Activated CD4-positive, alpha-beta T cell treated with anti-CD3 and anti-CD28 coated beads for 36 hours (primary cell): ENCODE measurements around the gene COL11A1. TPM values are rescaled to one million over a fixed set of nuclear protein-coding genes. Genes with fewer than 3 reads are reported as not detected.
A peak's percentile ranks its signal among the peaks of the same experiment; 100 is the strongest.

Source experiments
- ATAC-seq: fragments of 200-7000 bp; cut with Tn5 transposase; one replicate; pipeline ENCODE4 v1.10.0; 2021; ENCODE audit warnings: mild to moderate bottlenecking, moderate library complexity
- CTCF ChIA-PET: fragments of 350-600 bp; sonication (Branson Sonifier 250); formaldehyde crosslinking; loops from one replicate; lab custom pipeline; 2021; ENCODE audit warnings: antibody characterized with exemption; lab: Charles Lee
- POLR2A ChIA-PET: fragments of 350-600 bp; sonication (Branson Sonifier 250); formaldehyde crosslinking; loops from one replicate; lab custom pipeline; 2021; ENCODE audit warnings: antibody characterized with exemption, inconsistent platforms; lab: Charles Lee
- DNase-seq: peaks from one replicate; pipeline ENCODE4 v3.0.0-alpha.2; 2020
- H3K27ac Mint-ChIP-seq: one replicate; pipeline ENCODE4 v1.8.0; 2021; ENCODE audit warnings: mixed read lengths
- H3K27me3 Mint-ChIP-seq: one replicate; pipeline ENCODE4 v1.8.0; 2021; ENCODE audit warnings: mixed read lengths
- H3K36me3 Mint-ChIP-seq: one replicate; pipeline ENCODE4 v1.8.0; 2021; ENCODE audit warnings: low read depth, mixed read lengths
- H3K4me1 Mint-ChIP-seq: one replicate; pipeline ENCODE4 v1.8.0; 2021; ENCODE audit warnings: mixed read lengths
- H3K4me3 Mint-ChIP-seq: one replicate; pipeline ENCODE4 v1.8.0; 2021; ENCODE audit warnings: mild to moderate bottlenecking, moderate library complexity, mixed read lengths
- H3K9me3 Mint-ChIP-seq: one replicate; pipeline ENCODE4 v1.8.0; 2021; ENCODE audit warnings: low read depth, mixed read lengths
- intact Hi-C, 2 experiments: fragments of 100-400 bp; cut with DNase I in 1 of 2; cut with micrococcal nuclease in 1 of 2; formaldehyde crosslinking; loops; one replicate each; pipeline versions ENCODE4 v1.14.2 to v1.15.1; 2022 to 2024; cut with DNase I, micrococcal nuclease
- total RNA-seq, 2 experiments: library from RNA; stranded (reverse); gene quantifications; one replicate each; pipeline ENCODE4 v1.2.3, GENCODE V29; 2021

Gene COL11A1
- total RNA-seq, 2 experiments from 2014 or later = not detected

GRCh38 chr1:103112546-103112945, 4.2 kb upstream of the COL11A1 start:
- Mint-ChIP-seq H3K4me1 (no peaks in the 10 kb centered on the region), H3K4me3 (no peak overlapping the region), H3K27ac (no peak overlapping the region), H3K27me3 (peaks cover 10% of the 10 kb centered on the region), H3K9me3 (no peaks in the 10 kb centered on the region), H3K36me3 (no peaks in the 10 kb centered on the region)
- DNase-seq (no peak), ATAC-seq (no peak)
- ChIA-PET POLR2A (no interaction called here), CTCF (no interaction called here)
- intact Hi-C loops = no loop called here

- intact Hi-C loops = no loop called here
- H3K27ac Mint-ChIP-seq = no peak overlapping the region
- H3K27me3 Mint-ChIP-seq = peaks cover 12% of the 10 kb centered on the region
- H3K4me1 Mint-ChIP-seq = no peaks in the 10 kb centered on the region
- no peaks in the 10 kb centered on the region for H3K36me3 Mint-ChIP-seq
- ChIA-PET CTCF (no interaction called here), POLR2A (no interaction called here)
- DNase-seq = no peak
- no peaks in the 10 kb centered on the region for H3K9me3 Mint-ChIP-seq
- ATAC-seq = no peak
- no peak overlapping the region for H3K4me3 Mint-ChIP-seq
Observed at GRCh38 chr1:103111926-103112325, 3.6 kb upstream of the COL11A1 start.

GRCh38 chr1:103110701-103111100, 2.4 kb upstream of the COL11A1 start:
- Mint-ChIP-seq H3K9me3 (no peaks in the 10 kb centered on the region), H3K27ac (no peak overlapping the region), H3K27me3 (peaks cover 18% of the 10 kb centered on the region), H3K4me3 (no peak overlapping the region), H3K4me1 (peaks cover 7% of the 10 kb centered on the region), H3K36me3 (no peaks in the 10 kb centered on the region)
- ChIA-PET CTCF (no interaction called here), POLR2A (no interaction called here)
- intact Hi-C loops = no loop called here
- ATAC-seq (no peak), DNase-seq (no peak)

GRCh38 chr1:103109311-103109920, 1.1 kb upstream of the COL11A1 start:
- POLR2A ChIA-PET = no interaction called here

GRCh38 chr1:103107741-103108375, 464 bp downstream of the COL11A1 start:
- ChIA-PET CTCF (no interaction called here), POLR2A (no interaction called here)
- no peak overlapping the region for H3K4me3 Mint-ChIP-seq
- peaks cover 7% of the 10 kb centered on the region for H3K4me1 Mint-ChIP-seq
- no peaks in the 10 kb centered on the region for H3K9me3 Mint-ChIP-seq
- no peak for ATAC-seq
- no peak overlapping the region for H3K27ac Mint-ChIP-seq
- H3K36me3 Mint-ChIP-seq = no peaks in the 10 kb centered on the region
- H3K27me3 Mint-ChIP-seq = peaks cover 18% of the 10 kb centered on the region
- intact Hi-C loops = no loop called here
- no peak for DNase-seq

More at GRCh38 chr1:103109311-103109920, 1.1 kb upstream of the COL11A1 start:
- H3K36me3 Mint-ChIP-seq = no peaks in the 10 kb centered on the region
- no peak overlapping the region for H3K4me3 Mint-ChIP-seq
- H3K27me3 Mint-ChIP-seq = peaks cover 18% of the 10 kb centered on the region
- intact Hi-C loops = no loop called here
- no peaks in the 10 kb centered on the region for H3K9me3 Mint-ChIP-seq
- no peak overlapping the region for H3K27ac Mint-ChIP-seq
- ATAC-seq = no peak
- CTCF ChIA-PET = no interaction called here
- no peak for DNase-seq
- peaks cover 7% of the 10 kb centered on the region for H3K4me1 Mint-ChIP-seq

DNA sequence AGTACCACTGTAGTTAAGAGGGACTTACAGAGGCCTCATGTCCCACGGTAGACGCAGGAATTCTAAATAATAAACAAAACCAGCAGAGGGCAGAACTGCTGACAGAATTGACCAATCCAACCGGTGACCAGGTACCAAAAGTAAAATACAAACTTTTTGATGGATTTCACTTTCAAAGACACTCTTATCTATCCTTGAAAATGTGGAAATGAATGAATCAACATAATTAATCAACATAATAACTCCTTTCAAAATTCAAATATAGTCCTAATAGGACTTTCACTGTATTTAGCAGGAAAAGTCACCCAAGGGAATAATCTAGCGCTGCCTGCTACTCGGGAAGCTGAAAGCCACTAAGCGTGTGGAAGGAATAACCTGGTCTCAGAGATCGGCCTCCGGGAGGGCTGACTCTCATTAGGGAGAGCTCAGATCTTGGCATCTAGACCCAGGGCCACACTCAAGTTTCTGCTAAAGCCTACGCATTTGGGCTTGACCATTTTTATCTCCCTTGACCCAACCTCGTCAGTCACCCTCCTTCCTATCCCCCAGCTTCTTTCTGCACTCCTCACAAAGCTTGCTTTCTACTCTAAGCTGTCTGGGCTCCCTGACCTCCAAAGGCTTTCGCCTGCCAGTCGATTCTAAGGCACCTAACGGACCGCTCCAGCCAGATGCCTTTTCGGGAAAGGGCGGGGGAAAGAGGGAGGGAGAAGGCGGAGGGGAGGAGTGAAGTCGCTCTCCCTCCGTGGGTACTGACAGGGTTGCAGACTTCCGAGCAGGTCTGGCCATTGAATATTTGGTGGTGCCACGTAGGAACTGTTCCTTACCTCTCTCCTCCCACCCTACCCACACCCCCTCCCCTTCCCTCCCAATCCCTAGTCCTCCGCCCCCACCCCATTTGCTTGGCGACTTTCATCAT, 1.6 kb downstream of the COL11A1 start:
- ATAC-seq (no peak), DNase-seq (peak; percentile 6)
- no peak overlapping the region for H3K27ac Mint-ChIP-seq
- H3K9me3 Mint-ChIP-seq = no peaks in the 10 kb centered on the region
- peaks cover 18% of the 10 kb centered on the region for H3K27me3 Mint-ChIP-seq
- POLR2A ChIA-PET = no interaction called here
- H3K4me1 Mint-ChIP-seq = peaks cover 7% of the 10 kb centered on the region
- no peak overlapping the region for H3K4me3 Mint-ChIP-seq
- intact Hi-C loops = loop anchor here (1.0 kb wide), 3 partner anchors 355 to 409 kb away; no protein-coding TSS in a partner anchor
- no peaks in the 10 kb centered on the region for H3K36me3 Mint-ChIP-seq
- CTCF ChIA-PET = interaction anchor here (0.8 to 1.6 kb wide), 2 partner anchors 10 to 354 kb away, joined by 5 read pairs; no protein-coding TSS in a partner anchor

DNA sequence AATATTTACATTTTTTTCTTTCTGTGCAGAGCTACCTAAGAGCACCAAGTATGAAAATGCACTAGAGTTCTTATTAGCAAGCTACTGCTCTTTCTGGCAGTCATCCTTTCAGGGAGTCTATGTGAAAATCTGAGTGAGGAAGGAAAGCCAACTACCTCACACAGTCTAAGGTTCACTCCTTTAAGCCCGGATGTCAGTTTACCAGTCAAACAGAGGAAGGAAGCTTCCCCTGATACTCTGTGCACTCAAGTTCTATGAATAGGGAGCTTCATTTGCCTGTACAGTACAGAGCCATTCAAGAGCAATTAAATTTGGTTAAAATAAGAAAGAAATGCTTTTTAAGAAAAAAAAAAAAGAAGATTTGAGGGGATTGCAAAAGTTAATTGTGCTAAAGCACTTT, 6.9 kb downstream of the COL11A1 start:
- Mint-ChIP-seq H3K27ac (no peak overlapping the region), H3K4me3 (no peak overlapping the region), H3K36me3 (no peaks in the 10 kb centered on the region), H3K9me3 (no peaks in the 10 kb centered on the region), H3K4me1 (peaks cover 2% of the 10 kb centered on the region), H3K27me3 (peaks cover under 1% of the 10 kb centered on the region)
- ChIA-PET CTCF (interaction anchor here (1.2 kb wide), 1 partner anchor 360 kb away, joined by 3 read pairs; no protein-coding TSS in a partner anchor), POLR2A (no interaction called here)
- DNase-seq = no peak
- intact Hi-C loops = no loop called here
- ATAC-seq = no peak

GRCh38 chr1:103089221-103089620, 19.1 kb downstream of the COL11A1 start:
- Mint-ChIP-seq H3K27ac (no peak overlapping the region), H3K36me3 (no peaks in the 10 kb centered on the region), H3K27me3 (no peaks in the 10 kb centered on the region), H3K4me3 (no peak overlapping the region), H3K9me3 (no peaks in the 10 kb centered on the region), H3K4me1 (no peaks in the 10 kb centered on the region)
- ATAC-seq (no peak), DNase-seq (no peak)
- POLR2A ChIA-PET = no interaction called here
- CTCF ChIA-PET = no interaction called here
- intact Hi-C loops = no loop called here

DNA sequence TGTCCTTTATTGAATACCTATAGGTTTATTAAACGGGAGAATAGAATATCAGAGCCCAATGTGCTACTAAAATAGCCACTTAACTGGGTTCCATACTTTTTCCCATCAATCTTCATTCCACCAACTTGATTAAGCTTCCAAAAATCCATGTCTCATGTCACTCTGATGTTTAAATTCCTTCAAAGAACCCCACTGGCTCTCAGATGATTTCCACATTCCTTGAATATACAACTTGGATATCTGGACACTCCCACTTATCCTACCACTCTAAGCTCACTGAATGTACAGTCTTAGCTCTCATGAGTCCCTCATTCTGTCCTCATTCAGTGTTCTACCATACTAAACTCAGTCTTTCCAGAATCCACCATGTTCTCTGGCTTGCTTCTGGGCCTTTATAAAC, 21.1 kb downstream of the COL11A1 start:
- intact Hi-C loops = no loop called here
- POLR2A ChIA-PET = no interaction called here
- CTCF ChIA-PET = no interaction called here
- ATAC-seq (no peak), DNase-seq (no peak)
- Mint-ChIP-seq H3K4me1 (no peaks in the 10 kb centered on the region), H3K27me3 (no peaks in the 10 kb centered on the region), H3K4me3 (no peak overlapping the region), H3K36me3 (no peaks in the 10 kb centered on the region), H3K27ac (no peak overlapping the region), H3K9me3 (no peaks in the 10 kb centered on the region)

DNA sequence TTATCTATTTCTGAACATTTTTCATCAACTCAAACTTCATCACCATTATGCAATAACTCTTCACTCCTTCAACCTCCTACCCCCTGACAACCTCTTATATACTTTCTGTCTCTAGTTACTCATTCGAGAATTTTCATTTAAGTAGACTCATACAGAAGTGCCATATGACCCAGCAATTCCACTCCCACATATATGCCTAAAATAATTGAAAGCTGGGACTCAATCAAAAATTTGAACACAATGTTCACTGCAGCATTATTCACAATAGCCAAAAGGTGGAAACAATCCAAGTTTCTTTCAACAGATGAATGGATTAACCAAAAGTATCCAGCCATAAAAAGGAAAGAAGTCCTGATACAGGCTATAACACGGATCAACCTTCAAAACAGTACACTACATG, 24.1 kb downstream of the COL11A1 start:
- ChIA-PET CTCF (no interaction called here), POLR2A (no interaction called here)
- no peaks in the 10 kb centered on the region for H3K27me3 Mint-ChIP-seq
- ATAC-seq = no peak
- intact Hi-C loops = no loop called here
- no peaks in the 10 kb centered on the region for H3K36me3 Mint-ChIP-seq
- no peaks in the 10 kb centered on the region for H3K9me3 Mint-ChIP-seq
- DNase-seq = no peak
- H3K4me3 Mint-ChIP-seq = no peak overlapping the region
- no peaks in the 10 kb centered on the region for H3K4me1 Mint-ChIP-seq
- no peak overlapping the region for H3K27ac Mint-ChIP-seq

DNA sequence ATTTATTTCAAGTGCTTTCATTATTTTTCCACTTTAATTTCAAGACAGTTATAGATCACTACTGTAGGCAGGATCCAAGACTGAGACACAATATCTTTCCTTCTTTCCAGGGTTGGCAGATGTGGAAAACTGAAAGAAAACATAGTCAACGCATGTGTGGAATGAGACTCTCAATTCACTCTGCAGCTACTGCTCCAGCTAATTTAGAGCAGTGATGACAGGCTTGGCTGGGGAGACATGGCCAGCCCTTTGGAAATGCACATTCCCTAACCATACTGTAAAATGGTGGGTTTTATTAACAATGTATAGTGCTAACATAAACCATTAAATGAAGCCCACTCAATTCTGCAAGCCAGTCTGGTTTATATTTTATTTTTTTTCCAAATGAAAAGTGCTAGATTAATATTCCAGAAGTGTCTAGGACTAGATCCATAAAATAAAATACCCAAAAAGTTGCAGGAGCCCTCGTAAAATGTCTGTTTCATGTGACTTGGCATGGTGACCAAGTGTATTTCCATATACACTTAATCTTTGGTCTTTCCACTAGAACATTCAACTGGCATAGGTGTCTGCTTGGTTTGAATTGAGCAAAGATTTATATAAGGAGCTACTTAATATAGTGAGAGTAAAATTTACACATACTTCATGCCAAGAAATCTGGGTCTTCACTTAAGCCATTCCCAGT, 32.9 kb downstream of the COL11A1 start:
- Mint-ChIP-seq H3K27ac (no peak overlapping the region), H3K27me3 (no peaks in the 10 kb centered on the region), H3K4me3 (no peak overlapping the region), H3K9me3 (no peaks in the 10 kb centered on the region), H3K36me3 (no peaks in the 10 kb centered on the region), H3K4me1 (no peaks in the 10 kb centered on the region)
- ATAC-seq (no peak), DNase-seq (no peak)
- CTCF ChIA-PET = interaction anchor here (0.5 to 0.6 kb wide), 2 partner anchors 20 to 24 kb away, joined by 3 to 4 read pairs; no protein-coding TSS in a partner anchor
- intact Hi-C loops = no loop called here
- POLR2A ChIA-PET = no interaction called here
